Gastroesophageal sphincter (tissue), 3 donors: ENCODE results near the gene MEIS2.

Source experiments
- CTCF ChIP-seq, 4 experiments: fragments of 200-600 bp in 2 of 4; fragments of 450-650 bp in 2 of 4; sonication (generic) in 1 of 4; IDR thresholded peaks; one replicate each; pipeline ENCODE4 v1.5.1; 2017 to 2019; ENCODE audit warnings: antibody characterized with exemption in 4 of 4, mild to moderate bottlenecking in 2 of 4, moderate library complexity in 2 of 4
- POLR2A ChIP-seq, 2 donors: fragments of 450-650 bp; IDR thresholded peaks; one replicate each; pipeline ENCODE4 v1.6.1; 2017; ENCODE audit warnings: antibody characterized with exemption in 2 of 2, mild to moderate bottlenecking in 2 of 2, moderate library complexity in 1 of 2
- POLR2AphosphoS5 ChIP-seq: sonication (generic); formaldehyde crosslinking; IDR thresholded peaks from one replicate; pipeline ENCODE4 v1.6.1; 2017; ENCODE audit warnings: antibody characterized with exemption

DNA sequence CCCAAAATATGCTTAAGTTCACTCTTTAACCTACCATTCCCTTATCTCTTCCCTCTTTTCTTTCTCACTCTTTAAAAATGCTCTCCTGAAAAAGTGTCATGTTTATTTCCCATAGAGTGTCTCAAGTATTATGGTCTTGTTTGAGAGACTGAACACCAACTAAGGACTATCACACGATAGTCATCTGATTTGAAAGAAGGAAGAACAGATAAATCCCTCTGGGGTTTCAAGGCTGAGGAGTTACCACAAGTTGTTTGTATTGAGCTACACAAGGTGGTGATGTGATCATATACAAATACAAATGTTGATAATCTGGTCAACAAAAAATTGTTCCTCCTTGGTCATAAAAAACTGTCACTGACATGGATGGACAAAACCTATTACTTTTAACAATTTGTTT is 13.8 kb downstream of the MEIS2 start:
- TF ChIP-seq POLR2A (IDR thresholded peaks at IDR 0.05) (no peak), CTCF (IDR thresholded peaks at IDR 0.05) (no peak), POLR2AphosphoS5 (no peak)
